ENCODE measurements around the gene SLC37A1.

GRCh38 chr21:42556476-42556875 lies 42.8 kb downstream of the SLC37A1 start:
- no peak for TF ChIP-seq CTCF (conservative IDR thresholded peaks at IDR 0.05 in 1 of 2, IDR thresholded peaks at IDR 0.05 in 1 of 2; ENCODE audit: extremely low read depth in 1 of 2, insufficient read depth in 1 of 2, low read depth in 1 of 2, low read length in 2 of 2)
- TF ChIP-seq EZH2 (IDR thresholded peaks at IDR 0.05; ENCODE audit: borderline replicate concordance, low read length), result no peak
